Left ventricle myocardium inferior (tissue), 1 donor: ENCODE measurements around the gene CUX1. TPM values are rescaled to one million over a fixed set of nuclear protein-coding genes. Genes with fewer than 3 reads are reported as not detected.
A peak's percentile ranks its signal among the peaks of the same experiment; 100 is the strongest.
"Not testable (repeated sequence)": the region's sequence is repeated elsewhere in the genome, so short reads cannot be mapped to it uniquely, and the experiment has no call there.

ENCODE experiments used
- DNase-seq: peaks from one replicate; pipeline ENCODE4 v3.0.0-alpha.2; 2020
- H3K27ac ChIP-seq: fragments of 200-600 bp; replicated peaks from 2 replicates; pipeline ENCODE4 v1.8.0; 2021
- H3K27me3 ChIP-seq: fragments of 200-600 bp; 2 replicates; pipeline ENCODE4 v1.8.0; 2021; ENCODE audit warnings: low read depth
- H3K36me3 ChIP-seq: fragments of 200-600 bp; 2 replicates; pipeline ENCODE4 v1.8.0; 2021
- H3K4me1 ChIP-seq: fragments of 200-600 bp; 2 replicates; pipeline ENCODE4 v1.8.0; 2021
- H3K4me3 ChIP-seq: fragments of 200-600 bp; 2 replicates; pipeline ENCODE4 v1.8.0; 2021; ENCODE audit warnings: mild to moderate bottlenecking, moderate library complexity
- H3K9me3 ChIP-seq: fragments of 200-600 bp; replicated peaks from 2 replicates; pipeline ENCODE4 v1.8.0; 2021
- intact Hi-C: fragments of 100-400 bp; cut with micrococcal nuclease; formaldehyde crosslinking; loops from one replicate; pipeline ENCODE4 v1.11.0; 2022
- total RNA-seq: library from RNA; stranded (reverse); fragmentation: NEBNext Ultra II Directional; extraction: Animal tissue kit (Norgen Biotek cat#: 25700); gene quantifications from one replicate; pipeline ENCODE4 v1.2.1, GENCODE V29; 2021
- TF ChIP-seq, protein P1 (sequence below): fragments of 200-600 bp; IDR thresholded peaks from 2 replicates; pipeline ENCODE4 v1.8.0; 2021; ENCODE audit warnings: antibody characterized with exemption, mild to moderate bottlenecking, borderline replicate concordance
- donor health status: DM: no; HTN: yes; CAD: no; lungs with severe emphysema.

The CUX1 gene
- total RNA-seq, 1 donor from 2014 or later = 125 TPM

DNA sequence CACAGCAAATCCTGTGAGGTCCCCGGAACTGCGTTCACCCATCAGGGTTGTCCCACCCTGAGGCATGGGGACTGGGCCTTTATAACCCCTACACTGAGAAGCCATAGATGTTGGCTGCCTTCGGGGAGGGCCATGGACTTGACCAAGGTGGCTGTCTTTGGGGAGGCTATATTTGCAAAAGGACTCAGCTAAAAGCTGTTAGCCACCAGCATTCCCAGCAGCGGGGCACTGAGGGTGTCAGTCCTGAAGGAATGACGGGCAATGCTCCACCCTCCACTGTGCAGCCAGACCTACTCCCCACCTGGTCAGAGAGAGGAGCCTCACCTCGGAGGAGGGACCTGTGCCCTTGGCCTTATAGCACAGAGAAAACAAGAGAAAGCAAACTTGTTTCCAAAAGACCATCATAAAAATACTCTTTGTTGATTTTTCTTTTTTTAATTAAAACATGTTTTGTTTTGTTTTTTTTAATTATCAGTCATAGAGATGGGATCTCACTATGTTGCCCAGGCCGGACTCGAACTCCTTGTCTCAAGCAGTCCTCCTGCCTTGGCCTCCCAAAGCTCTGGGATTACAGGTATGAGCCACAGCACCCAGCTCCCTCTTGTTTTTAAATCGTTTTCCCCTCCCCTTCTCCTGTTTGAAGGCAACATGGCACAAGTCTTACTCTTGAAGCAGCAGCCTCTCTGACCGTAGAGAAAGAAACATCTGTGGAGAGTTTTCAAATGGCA is 26.7 kb upstream of the CUX1 start:
- Histone ChIP-seq H3K36me3 (no peaks in the 10 kb centered on the region), H3K9me3 (peaks cover 3% of the 10 kb centered on the region), H3K27ac (no peak overlapping the region), H3K4me3 (no peak overlapping the region), H3K4me1 (peaks cover 10% of the 10 kb centered on the region), H3K27me3 (peaks cover 7% of the 10 kb centered on the region)
- DNase-seq = no peak
- TF ChIP-seq, protein P1, sequence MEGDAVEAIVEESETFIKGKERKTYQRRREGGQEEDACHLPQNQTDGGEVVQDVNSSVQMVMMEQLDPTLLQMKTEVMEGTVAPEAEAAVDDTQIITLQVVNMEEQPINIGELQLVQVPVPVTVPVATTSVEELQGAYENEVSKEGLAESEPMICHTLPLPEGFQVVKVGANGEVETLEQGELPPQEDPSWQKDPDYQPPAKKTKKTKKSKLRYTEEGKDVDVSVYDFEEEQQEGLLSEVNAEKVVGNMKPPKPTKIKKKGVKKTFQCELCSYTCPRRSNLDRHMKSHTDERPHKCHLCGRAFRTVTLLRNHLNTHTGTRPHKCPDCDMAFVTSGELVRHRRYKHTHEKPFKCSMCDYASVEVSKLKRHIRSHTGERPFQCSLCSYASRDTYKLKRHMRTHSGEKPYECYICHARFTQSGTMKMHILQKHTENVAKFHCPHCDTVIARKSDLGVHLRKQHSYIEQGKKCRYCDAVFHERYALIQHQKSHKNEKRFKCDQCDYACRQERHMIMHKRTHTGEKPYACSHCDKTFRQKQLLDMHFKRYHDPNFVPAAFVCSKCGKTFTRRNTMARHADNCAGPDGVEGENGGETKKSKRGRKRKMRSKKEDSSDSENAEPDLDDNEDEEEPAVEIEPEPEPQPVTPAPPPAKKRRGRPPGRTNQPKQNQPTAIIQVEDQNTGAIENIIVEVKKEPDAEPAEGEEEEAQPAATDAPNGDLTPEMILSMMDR = no peak
- intact Hi-C loops = no loop called here

DNA sequence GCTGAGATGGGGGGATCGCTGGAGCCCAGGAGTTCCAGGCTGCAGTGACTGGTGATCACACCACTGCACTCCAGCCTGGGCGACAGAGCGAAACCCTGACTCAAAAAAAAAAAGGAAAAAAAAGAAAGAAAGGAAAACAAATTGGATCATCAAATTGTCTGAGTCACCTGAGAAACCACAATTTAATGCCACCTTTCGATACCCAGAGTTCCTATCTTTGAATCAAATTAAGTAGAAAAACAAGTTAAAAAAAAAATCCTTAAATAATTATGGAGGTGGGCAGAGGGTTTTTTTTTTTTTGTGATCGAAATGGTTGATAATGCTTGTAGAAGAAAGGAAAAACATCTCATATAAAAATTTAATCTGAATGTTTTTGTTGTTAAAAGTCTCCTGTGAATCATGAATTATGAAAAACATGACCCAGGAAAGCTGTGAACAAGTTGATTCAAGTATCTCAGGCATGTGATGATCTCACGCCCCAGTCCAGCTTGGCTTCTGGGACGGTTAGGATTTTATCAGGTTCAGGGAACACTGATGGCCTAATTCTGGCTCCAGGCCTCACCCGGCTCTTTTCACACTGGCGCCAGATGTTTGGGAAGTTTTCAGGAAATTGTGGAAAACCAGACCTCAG is 25.3 kb upstream of the CUX1 start:
- intact Hi-C loops = no loop called here
- H3K4me1 ChIP-seq = peaks cover 10% of the 10 kb centered on the region
- H3K27ac ChIP-seq = no peak overlapping the region
- H3K36me3 ChIP-seq = no peaks in the 10 kb centered on the region
- H3K27me3 ChIP-seq = peaks cover 5% of the 10 kb centered on the region
- TF ChIP-seq, protein P1 = no peak
- no peak overlapping the region for H3K4me3 ChIP-seq
- DNase-seq = peak; percentile 58
- H3K9me3 ChIP-seq = peaks cover 3% of the 10 kb centered on the region

DNA sequence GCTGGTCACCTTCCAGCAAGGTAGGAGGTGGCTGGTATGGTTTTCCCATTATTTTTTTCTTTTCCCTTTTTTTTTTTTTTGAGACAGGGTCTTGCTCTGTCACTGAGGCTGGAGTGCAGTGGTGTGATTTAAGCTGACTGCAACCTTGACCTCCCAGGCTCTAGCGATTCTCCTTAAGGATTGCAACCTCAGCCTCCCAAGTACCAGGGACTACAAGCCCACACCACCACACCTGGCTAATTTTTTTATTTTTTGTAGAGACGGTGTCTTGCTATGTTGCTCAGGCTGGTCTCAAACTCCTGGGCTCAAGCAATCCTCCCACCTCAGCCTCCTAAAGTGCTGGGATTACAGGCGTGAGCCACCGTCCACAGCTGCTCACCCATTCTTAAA is 24.7 kb upstream of the CUX1 start:
- not testable (repeated sequence) for H3K27ac ChIP-seq, H3K36me3 ChIP-seq

DNA sequence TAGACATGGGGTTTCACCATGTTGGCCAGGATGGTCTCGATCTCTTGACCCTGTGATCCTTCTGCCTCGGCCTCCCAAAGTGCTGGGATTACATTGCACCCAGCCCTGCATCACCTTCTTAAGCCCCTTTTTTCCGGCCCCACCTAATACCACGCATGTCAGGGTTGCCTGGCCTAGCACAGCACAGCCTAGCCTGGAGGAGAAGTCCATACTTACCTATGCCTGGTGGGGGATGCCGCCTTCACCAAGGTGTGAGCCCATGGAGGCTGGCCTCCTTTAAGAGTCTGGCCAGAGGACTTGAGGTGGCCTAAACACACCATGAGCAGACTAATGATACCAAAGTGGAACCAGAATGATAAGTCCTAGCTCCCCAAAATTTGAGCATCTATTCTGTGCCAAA is 22.0 kb upstream of the CUX1 start:
- intact Hi-C loops = no loop called here
- Histone ChIP-seq H3K4me3 (no peak overlapping the region), H3K27me3 (peaks cover 23% of the 10 kb centered on the region), H3K9me3 (no peaks in the 10 kb centered on the region), H3K4me1 (peaks cover 10% of the 10 kb centered on the region), H3K27ac (no peak overlapping the region), H3K36me3 (no peaks in the 10 kb centered on the region)
- TF ChIP-seq, protein P1 = no peak
- no peak for DNase-seq

More for the DNA sequence above, 24.7 kb upstream of the CUX1 start:
- H3K27me3 ChIP-seq, H3K4me3 ChIP-seq, DNase-seq, intact Hi-C loops, H3K9me3 ChIP-seq: not testable (repeated sequence)
- peaks cover 10% of the 10 kb centered on the region for H3K4me1 ChIP-seq

DNA sequence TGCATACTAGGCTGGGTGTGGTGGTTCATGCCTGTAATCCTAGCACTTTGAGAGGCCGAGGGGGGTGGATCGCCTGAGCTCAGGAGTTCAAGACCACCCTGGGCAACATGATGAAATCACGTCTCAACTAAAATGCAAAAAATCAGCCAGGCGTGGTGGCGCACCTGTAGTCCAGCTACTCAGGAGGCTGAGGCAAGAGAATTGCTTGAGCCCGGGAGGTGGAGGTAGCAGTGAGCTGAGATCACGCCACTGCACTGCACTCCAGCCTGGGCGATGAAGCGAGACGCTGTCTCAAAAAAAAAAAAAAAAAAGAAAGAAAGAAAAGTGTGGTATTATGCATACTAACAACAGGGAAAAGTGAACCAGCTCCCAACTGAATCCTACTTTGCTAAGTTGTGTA is 19.3 kb upstream of the CUX1 start:
- peaks cover 48% of the 10 kb centered on the region for H3K27me3 ChIP-seq
- intact Hi-C loops, H3K4me3 ChIP-seq, H3K9me3 ChIP-seq, H3K27ac ChIP-seq, DNase-seq, H3K4me1 ChIP-seq, H3K36me3 ChIP-seq: not testable (repeated sequence)

DNA sequence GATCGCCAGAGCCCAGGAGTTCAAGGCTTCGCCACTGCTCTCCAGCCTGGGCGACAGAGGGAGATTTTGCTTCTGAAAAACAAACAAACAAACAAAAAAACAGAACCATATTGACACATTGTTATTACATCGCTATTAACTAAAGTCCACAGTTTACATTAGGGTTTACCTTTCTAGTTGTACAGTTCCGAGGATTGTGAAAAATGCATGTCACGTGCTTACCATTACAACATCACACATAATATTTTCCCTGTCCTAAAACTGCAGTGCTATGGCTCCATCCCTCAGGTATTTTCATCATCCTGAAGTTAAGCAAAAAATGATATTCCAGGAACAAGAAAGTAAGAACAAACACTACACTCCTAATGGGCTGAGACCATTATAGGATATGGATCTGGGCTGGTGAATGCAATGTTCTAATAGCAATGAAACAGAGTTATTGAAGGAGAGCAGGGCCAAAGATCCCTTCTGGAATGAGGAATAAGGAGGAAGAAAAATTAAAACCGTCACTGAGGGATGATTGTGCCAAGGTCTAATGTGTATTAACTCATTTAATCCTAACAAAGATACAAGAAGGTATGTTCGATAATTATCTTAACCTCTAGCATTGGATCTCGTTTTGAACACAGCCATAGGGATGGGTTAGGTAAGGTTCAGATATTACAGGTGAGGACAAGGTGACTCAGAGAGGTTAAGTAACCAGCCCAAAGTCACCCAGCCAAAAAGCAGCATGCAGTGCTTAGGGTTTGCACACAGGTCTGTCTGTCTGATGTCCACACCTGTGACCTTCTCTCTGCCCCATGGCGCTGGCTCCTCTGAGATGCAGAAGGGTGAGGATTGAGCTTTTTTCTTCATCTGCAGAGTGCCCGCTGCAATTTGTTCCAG is 14.0 kb upstream of the CUX1 start:
- TF ChIP-seq, protein P1 = no peak
- intact Hi-C loops = no loop called here
- no peak for DNase-seq
- peaks cover 79% of the 10 kb centered on the region for H3K27me3 ChIP-seq
- no peak overlapping the region for H3K4me3 ChIP-seq
- H3K36me3 ChIP-seq = no peaks in the 10 kb centered on the region
- H3K27ac ChIP-seq = no peak overlapping the region
- H3K4me1 ChIP-seq = no peaks in the 10 kb centered on the region
- no peaks in the 10 kb centered on the region for H3K9me3 ChIP-seq
